HepG2 (cell line): ENCODE measurements around the gene GPR32. TPM values are rescaled to one million over a fixed set of nuclear protein-coding genes. Genes with fewer than 3 reads are reported as not detected.

ENCODE experiments used
- GLMP ChIP-seq: sonication (generic); formaldehyde crosslinking; IDR thresholded peaks from 2 replicates; pipeline ENCODE4 v1.9.0; 2021; ENCODE audit warnings: missing genetic modification reagents, mild to moderate bottlenecking, borderline replicate concordance
- ZNF251 ChIP-seq: sonication (generic); formaldehyde crosslinking; IDR thresholded peaks from 2 replicates; pipeline ENCODE4 v1.9.0; 2021; ENCODE audit warnings: mild to moderate bottlenecking, missing genetic modification reagents
- ZNF562 ChIP-seq: sonication (generic); formaldehyde crosslinking; IDR thresholded peaks from 2 replicates; pipeline ENCODE4 v1.8.0; 2022; ENCODE audit warnings: missing genetic modification reagents, borderline replicate concordance
- ZNF589 ChIP-seq: sonication (generic); formaldehyde crosslinking; conservative IDR thresholded peaks from 2 replicates; pipeline ENCODE4 v1.8.0; 2022; ENCODE audit warnings: mild to moderate bottlenecking, moderate library complexity, missing genetic modification reagents
- polyA plus RNA-seq, 8 experiments: library from polyadenylated mRNA; depleted of rRNA in 3 of 8; stranded (reverse) in 7 of 8; unstranded in 1 of 8; fragments of >200 nt; fragmentation: Illumina TruSeq in 4 of 8; extraction: Trizol in 4 of 8; gene quantifications; 2 replicates each; pipeline versions ENCODE4 v1.2.1 to v1.2.3, GENCODE V29; 2011 to 2016; ENCODE audit warnings: low read depth in 4 of 8, missing spikeins in 1 of 8, mixed read lengths in 1 of 8; ENCODE audit not compliant: insufficient read depth in 1 of 8
- small RNA-seq, 3 experiments: library from RNA; depleted of rRNA; stranded (forward); fragments of <200 nt; gene quantifications; one replicate each; pipeline ENCODE3, GENCODE V24; 2012; ENCODE audit warnings: low read depth in 2 of 3, low replicate concordance in 1 of 3; ENCODE audit not compliant: insufficient read length in 3 of 3, insufficient read depth in 2 of 3
- total RNA-seq, 5 experiments: library from RNA; depleted of rRNA; stranded (reverse); fragments of >200 nt; fragmentation: Illumina TruSeq; extraction: Trizol; gene quantifications; 2 replicates each; pipeline ENCODE4 v1.2.3, GENCODE V29; 2016; ENCODE audit warnings: low read depth in 1 of 5
- TF ChIP-seq, protein P1 (sequence below), 2 experiments: IDR thresholded peaks; 2 replicates each; pipeline ENCODE4 v1.6.1; 2011 to 2012; ENCODE audit warnings: low read length in 2 of 2, borderline replicate concordance in 1 of 2, low read depth in 1 of 2, mild to moderate bottlenecking in 1 of 2, moderate library complexity in 1 of 2

GPR32 gene
- total and polyA plus RNA-seq, 2 of the 13 experiments (the other 11 are each of a cell fraction or from before 2014, with no cell fraction given), result not detected

GRCh38 chr19:50821248-50821612 is 51.0 kb downstream of the GPR32 start (continued):
- TF ChIP-seq GLMP (CRISPR knock-in tag) (no peak), ZNF589 (CRISPR knock-in tag) (no peak), ZNF562 (CRISPR knock-in tag) (no peak), ZNF251 (CRISPR knock-in tag) (no peak)
- TF ChIP-seq, protein P1, sequence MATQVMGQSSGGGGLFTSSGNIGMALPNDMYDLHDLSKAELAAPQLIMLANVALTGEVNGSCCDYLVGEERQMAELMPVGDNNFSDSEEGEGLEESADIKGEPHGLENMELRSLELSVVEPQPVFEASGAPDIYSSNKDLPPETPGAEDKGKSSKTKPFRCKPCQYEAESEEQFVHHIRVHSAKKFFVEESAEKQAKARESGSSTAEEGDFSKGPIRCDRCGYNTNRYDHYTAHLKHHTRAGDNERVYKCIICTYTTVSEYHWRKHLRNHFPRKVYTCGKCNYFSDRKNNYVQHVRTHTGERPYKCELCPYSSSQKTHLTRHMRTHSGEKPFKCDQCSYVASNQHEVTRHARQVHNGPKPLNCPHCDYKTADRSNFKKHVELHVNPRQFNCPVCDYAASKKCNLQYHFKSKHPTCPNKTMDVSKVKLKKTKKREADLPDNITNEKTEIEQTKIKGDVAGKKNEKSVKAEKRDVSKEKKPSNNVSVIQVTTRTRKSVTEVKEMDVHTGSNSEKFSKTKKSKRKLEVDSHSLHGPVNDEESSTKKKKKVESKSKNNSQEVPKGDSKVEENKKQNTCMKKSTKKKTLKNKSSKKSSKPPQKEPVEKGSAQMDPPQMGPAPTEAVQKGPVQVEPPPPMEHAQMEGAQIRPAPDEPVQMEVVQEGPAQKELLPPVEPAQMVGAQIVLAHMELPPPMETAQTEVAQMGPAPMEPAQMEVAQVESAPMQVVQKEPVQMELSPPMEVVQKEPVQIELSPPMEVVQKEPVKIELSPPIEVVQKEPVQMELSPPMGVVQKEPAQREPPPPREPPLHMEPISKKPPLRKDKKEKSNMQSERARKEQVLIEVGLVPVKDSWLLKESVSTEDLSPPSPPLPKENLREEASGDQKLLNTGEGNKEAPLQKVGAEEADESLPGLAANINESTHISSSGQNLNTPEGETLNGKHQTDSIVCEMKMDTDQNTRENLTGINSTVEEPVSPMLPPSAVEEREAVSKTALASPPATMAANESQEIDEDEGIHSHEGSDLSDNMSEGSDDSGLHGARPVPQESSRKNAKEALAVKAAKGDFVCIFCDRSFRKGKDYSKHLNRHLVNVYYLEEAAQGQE (IDR thresholded peaks at IDR 0.05; ENCODE audit: borderline replicate concordance in 1 of 2, low read depth in 1 of 2, low read length in 2 of 2), result no peak

Small RNAs within 50 kb of the gene (small RNA-seq; reads per million reads assigned to genes)
- gene SNORD88A, result 58.0 to 198 (median 128) reads per million in 3 experiments
- gene SNORD88B, result 0 reads per million in 3 experiments
- gene SNORD88C, result 0 reads per million in 3 experiments

Other genes starting within 250 kb of the GPR32 start
- not detected in 2 replicates for gene LRRC4B, start 202.0 kb upstream of the GPR32 start, total RNA-seq (2016; rRNA removed; fragmentation: Illumina TruSeq; extraction: Trizol)
- not detected in 2 replicates for gene LRRC4B, start 202.0 kb upstream of the GPR32 start, polyA plus RNA-seq (2011; rRNA removed)
- not detected in 2 replicates for gene SYT3, start 130.6 kb upstream of the GPR32 start, total RNA-seq (2016; rRNA removed; fragmentation: Illumina TruSeq; extraction: Trizol)
- gene SYT3, start 130.6 kb upstream of the GPR32 start, polyA plus RNA-seq (2011; rRNA removed), result not detected in 2 replicates
- gene C19orf81, start 121.0 kb upstream of the GPR32 start, total RNA-seq (2016; rRNA removed; fragmentation: Illumina TruSeq; extraction: Trizol), result not detected in 2 replicates
- not detected in 2 replicates for gene C19orf81, start 121.0 kb upstream of the GPR32 start, polyA plus RNA-seq (2011; rRNA removed)
- not detected in 2 replicates for gene SHANK1, start 50.7 kb upstream of the GPR32 start, total RNA-seq (2016; rRNA removed; fragmentation: Illumina TruSeq; extraction: Trizol)
- not detected in 2 replicates for gene SHANK1, start 50.7 kb upstream of the GPR32 start, polyA plus RNA-seq (2011; rRNA removed)
- not detected in 2 replicates for gene CLEC11A, start 47.1 kb upstream of the GPR32 start, total RNA-seq (2016; rRNA removed; fragmentation: Illumina TruSeq; extraction: Trizol)
- gene CLEC11A, start 47.1 kb upstream of the GPR32 start, polyA plus RNA-seq (2011; rRNA removed), result not detected in 2 replicates
- not detected in 2 replicates for gene ACP4, start 20.0 kb downstream of the GPR32 start, total RNA-seq (2016; rRNA removed; fragmentation: Illumina TruSeq; extraction: Trizol)
- 0.08 TPM in 1 of 2 replicates, not detected in the other for gene ACP4, start 20.0 kb downstream of the GPR32 start, polyA plus RNA-seq (2011; rRNA removed)
- gene KLK1, start 53.3 kb downstream of the GPR32 start, total RNA-seq (2016; rRNA removed; fragmentation: Illumina TruSeq; extraction: Trizol), result not detected in 2 replicates
- not detected in 2 replicates for gene KLK1, start 53.3 kb downstream of the GPR32 start, polyA plus RNA-seq (2011; rRNA removed)
- gene KLK15, start 63.1 kb downstream of the GPR32 start, total RNA-seq (2016; rRNA removed; fragmentation: Illumina TruSeq; extraction: Trizol), result not detected in 2 replicates
- gene KLK15, start 63.1 kb downstream of the GPR32 start, polyA plus RNA-seq (2011; rRNA removed), result not detected in 2 replicates
- not detected in 2 replicates for gene KLK3, start 84.5 kb downstream of the GPR32 start, total RNA-seq (2016; rRNA removed; fragmentation: Illumina TruSeq; extraction: Trizol)
- not detected in 2 replicates for gene KLK3, start 84.5 kb downstream of the GPR32 start, polyA plus RNA-seq (2011; rRNA removed)
- gene KLK2, start 103.0 kb downstream of the GPR32 start, total RNA-seq (2016; rRNA removed; fragmentation: Illumina TruSeq; extraction: Trizol), result not detected in 2 replicates
- gene KLK2, start 103.0 kb downstream of the GPR32 start, polyA plus RNA-seq (2011; rRNA removed), result 0.11 TPM in 1 of 2 replicates, not detected in the other
- not detected in 2 replicates for gene KLK4, start 140.9 kb downstream of the GPR32 start, total RNA-seq (2016; rRNA removed; fragmentation: Illumina TruSeq; extraction: Trizol)
- gene KLK4, start 140.9 kb downstream of the GPR32 start, polyA plus RNA-seq (2011; rRNA removed), result not detected in 2 replicates
- gene KLK5, start 182.6 kb downstream of the GPR32 start, total RNA-seq (2016; rRNA removed; fragmentation: Illumina TruSeq; extraction: Trizol), result not detected in 2 replicates
- gene KLK5, start 182.6 kb downstream of the GPR32 start, polyA plus RNA-seq (2011; rRNA removed), result not detected in 2 replicates
- 0.15 TPM in 1 of 2 replicates, not detected in the other for gene KLK6, start 199.1 kb downstream of the GPR32 start, total RNA-seq (2016; rRNA removed; fragmentation: Illumina TruSeq; extraction: Trizol)
- 1.6 and 1.8 TPM in 2 replicates for gene KLK6, start 199.1 kb downstream of the GPR32 start, polyA plus RNA-seq (2011; rRNA removed)
- gene KLK7, start 213.5 kb downstream of the GPR32 start, total RNA-seq (2016; rRNA removed; fragmentation: Illumina TruSeq; extraction: Trizol), result not detected in 2 replicates
- not detected in 2 replicates for gene KLK7, start 213.5 kb downstream of the GPR32 start, polyA plus RNA-seq (2011; rRNA removed)
- not detected in 2 replicates for gene KLK8, start 231.1 kb downstream of the GPR32 start, total RNA-seq (2016; rRNA removed; fragmentation: Illumina TruSeq; extraction: Trizol)
- gene KLK8, start 231.1 kb downstream of the GPR32 start, polyA plus RNA-seq (2011; rRNA removed), result not detected in 2 replicates
- not detected in 2 replicates for gene KLK10, start 249.2 kb downstream of the GPR32 start, total RNA-seq (2016; rRNA removed; fragmentation: Illumina TruSeq; extraction: Trizol)
- gene KLK10, start 249.2 kb downstream of the GPR32 start, polyA plus RNA-seq (2011; rRNA removed), result not detected in 2 replicates